GM18505 (cell line): ENCODE results near the gene EMP1.

ENCODE experiments used
- ATAC-seq: cut with Tn5 transposase; IDR thresholded peaks from one replicate; pipeline ENCODE4 v1.9.1; 2021; ENCODE audit not compliant: unreplicated experiment
- POLR2A ChIP-seq: IDR thresholded peaks from 4 replicates; pipeline ENCODE4 v1.6.1; 2011; ENCODE audit warnings: borderline replicate concordance; ENCODE audit not compliant: insufficient read depth, insufficient read length; ENCODE audit errors: extremely low read depth

Gene EMP1

GRCh38 chr12:13230500-13230899, 34.0 kb downstream of the EMP1 start:
- no peak for TF ChIP-seq POLR2A

GRCh38 chr12:13233830-13234641, 37.5 kb downstream of the EMP1 start:
- no peak for ATAC-seq
- TF ChIP-seq POLR2A: no peak

More at GRCh38 chr12:13230500-13230899, 34.0 kb downstream of the EMP1 start:
- ATAC-seq: no peak

GRCh38 chr12:13238204-13238603, 41.7 kb downstream of the EMP1 start:
- no peak for ATAC-seq
- no peak for TF ChIP-seq POLR2A

GRCh38 chr12:13241833-13242488, 45.4 kb downstream of the EMP1 start:
- no peak for ATAC-seq
- TF ChIP-seq POLR2A: no peak

- TF ChIP-seq POLR2A: no peak
- ATAC-seq: no peak
Measured at GRCh38 chr12:13242936-13243335, 46.4 kb downstream of the EMP1 start.

DNA sequence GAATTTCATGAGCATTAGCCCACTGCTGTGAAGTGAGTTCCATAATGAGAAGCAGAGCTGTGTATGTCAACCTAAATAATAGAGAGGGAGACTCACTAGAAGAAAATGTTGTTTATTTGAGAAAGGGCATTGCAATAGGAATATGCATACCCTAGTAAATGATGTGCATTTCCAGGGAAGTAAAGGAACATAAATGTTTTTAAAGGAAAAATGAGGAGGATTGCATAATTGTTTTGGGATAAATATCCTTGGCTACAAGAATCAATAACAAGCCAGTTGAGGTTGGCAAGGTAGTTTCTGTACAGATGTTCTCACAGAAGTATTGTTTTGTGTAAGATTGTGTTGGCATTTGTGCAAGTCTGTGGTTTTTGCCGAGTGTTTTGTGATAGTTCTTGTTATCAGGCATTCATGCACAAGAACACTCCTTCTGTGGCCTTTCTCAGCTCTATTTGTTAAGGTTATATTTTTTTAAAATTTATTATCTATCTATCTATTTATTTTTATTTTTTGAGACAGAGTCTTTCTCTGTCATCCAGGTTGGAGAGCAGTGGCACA, 47.1 kb downstream of the EMP1 start:
- no peak for TF ChIP-seq POLR2A
- no peak for ATAC-seq

GRCh38 chr12:13247596-13247995, 51.1 kb downstream of the EMP1 start:
- no peak for TF ChIP-seq POLR2A
- ATAC-seq: no peak

- no peak for TF ChIP-seq POLR2A
Measured at GRCh38 chr12:13248964-13249363, 52.4 kb downstream of the EMP1 start.

GRCh38 chr12:13250416-13250815, 53.9 kb downstream of the EMP1 start:
- no peak for TF ChIP-seq POLR2A
- ATAC-seq: no peak

More at GRCh38 chr12:13248964-13249363, 52.4 kb downstream of the EMP1 start:
- ATAC-seq: no peak

- no peak for TF ChIP-seq POLR2A
- no peak for ATAC-seq
Measured at GRCh38 chr12:13251521-13251920, 55.0 kb downstream of the EMP1 start.

GRCh38 chr12:13252024-13252423, 55.5 kb downstream of the EMP1 start:
- ATAC-seq: no peak
- TF ChIP-seq POLR2A: no peak

DNA sequence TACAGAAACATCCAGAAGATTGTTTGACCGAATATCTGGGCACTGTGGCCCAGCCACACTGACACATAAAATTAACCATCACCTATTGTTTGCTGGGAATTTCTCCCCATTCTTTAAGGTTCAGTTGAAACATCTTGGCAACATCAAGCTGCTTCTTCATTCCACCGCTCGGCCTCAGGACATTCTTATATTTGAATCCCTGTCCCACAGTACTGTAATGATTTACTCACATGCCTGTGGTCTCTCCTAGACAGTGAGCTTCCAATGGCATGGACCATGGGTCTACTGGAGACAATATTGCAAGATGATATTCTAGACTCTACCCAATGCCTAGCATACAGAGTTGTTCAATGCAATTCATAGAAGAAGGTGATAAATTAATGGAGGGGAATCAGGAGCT, 56.1 kb downstream of the EMP1 start:
- ATAC-seq: no peak
- TF ChIP-seq POLR2A: no peak

DNA sequence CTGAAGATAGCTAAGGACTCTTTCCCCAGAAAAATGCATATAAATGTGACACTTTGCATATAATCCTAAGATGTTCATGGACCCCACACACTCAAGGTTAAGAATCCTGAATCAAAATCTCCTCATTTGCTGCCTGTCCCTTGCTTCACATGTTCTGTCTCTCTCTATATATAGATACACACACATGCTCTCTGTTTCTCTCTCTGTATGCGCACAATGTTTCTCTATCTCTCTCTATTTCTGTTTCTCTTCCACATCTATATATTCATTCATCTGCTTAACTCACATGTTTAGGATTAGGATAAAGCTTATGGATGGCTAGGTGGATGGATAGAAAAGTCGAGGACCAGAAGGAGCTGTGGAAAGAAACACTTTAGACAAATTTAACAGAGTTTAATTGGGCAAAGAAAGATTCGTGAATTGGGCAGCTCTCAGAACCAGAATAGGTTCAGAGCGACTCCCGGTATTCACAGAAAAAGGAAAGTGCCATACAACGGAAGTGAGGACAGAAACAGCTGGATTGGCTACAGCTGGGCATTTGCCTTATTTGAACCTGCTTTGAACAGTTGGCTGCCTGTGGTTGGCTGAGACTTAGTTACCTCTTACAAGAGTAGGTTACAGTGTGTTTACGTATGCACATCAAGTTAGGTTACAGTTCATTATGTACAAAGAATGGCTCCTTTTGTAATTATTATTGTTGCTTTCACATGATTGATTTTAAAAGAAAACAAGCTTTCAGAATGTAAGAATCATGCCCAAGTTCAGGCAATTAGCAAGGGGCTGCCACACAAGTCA, 57.6 kb downstream of the EMP1 start:
- TF ChIP-seq POLR2A: no peak
- ATAC-seq: no peak
